Spleen (tissue), 11 donors: ENCODE results near the gene CASP8AP2. TPM values are rescaled to one million over a fixed set of nuclear protein-coding genes. Genes with fewer than 3 reads are reported as not detected.

Experiments used
- DNase-seq: peaks from one replicate; pipeline ENCODE4 v3.0.0-alpha.2; 2020
- H3K27ac ChIP-seq, 8 donors: fragments of 200-600 bp; sonication (generic) in 7 of 8; 1 replicate in 4 of 8; 2 replicates in 4 of 8; pipeline versions ENCODE4 v1.5.0 to v1.8.0; 2016 to 2021; ENCODE audit warnings: inconsistent platforms in 4 of 8, mild to moderate bottlenecking in 4 of 8, moderate library complexity in 1 of 8
- H3K27me3 ChIP-seq, 7 donors: fragments of 200-600 bp; sonication (generic) in 6 of 7; replicated peaks in 1 of 7; 1 replicate in 4 of 7; 2 replicates in 3 of 7; pipeline versions ENCODE4 v1.5.0 to v1.8.0; 2016 to 2021; ENCODE audit warnings: inconsistent platforms in 3 of 7, mild to moderate bottlenecking in 1 of 7
- H3K36me3 ChIP-seq, 6 donors: fragments of 200-600 bp; sonication (generic) in 5 of 6; 1 replicate in 4 of 6; 2 replicates in 2 of 6; pipeline versions ENCODE4 v1.5.0 to v1.8.0; 2016 to 2021; ENCODE audit warnings: inconsistent platforms in 2 of 6
- H3K4me1 ChIP-seq, 6 donors: fragments of 200-600 bp; sonication (generic) in 5 of 6; 1 replicate in 3 of 6; 2 replicates in 3 of 6; pipeline versions ENCODE4 v1.5.0 to v1.8.0; 2016 to 2021; ENCODE audit warnings: inconsistent platforms in 3 of 6
- H3K4me3 ChIP-seq, 8 donors: fragments of 200-600 bp; sonication (generic) in 7 of 8; 1 replicate in 4 of 8; 2 replicates in 4 of 8; pipeline versions ENCODE4 v1.5.0 to v1.8.0; 2016 to 2021; ENCODE audit warnings: inconsistent platforms in 4 of 8, mild to moderate bottlenecking in 4 of 8, moderate library complexity in 2 of 8
- H3K9me3 ChIP-seq, 8 donors: fragments of 200-600 bp; sonication (generic) in 7 of 8; 1 replicate in 4 of 8; 2 replicates in 4 of 8; pipeline versions ENCODE4 v1.5.0 to v1.8.0; 2016 to 2021; ENCODE audit warnings: inconsistent platforms in 4 of 8
- POLR2A ChIP-seq, 3 donors: fragments of 450-650 bp; IDR thresholded peaks; one replicate each; pipeline ENCODE4 v1.5.1; 2017; ENCODE audit warnings: antibody characterized with exemption in 3 of 3, mild to moderate bottlenecking in 1 of 3
- POLR2AphosphoS5 ChIP-seq, 3 donors: sonication (generic); formaldehyde crosslinking; IDR thresholded peaks; one replicate each; pipeline ENCODE4 v1.5.1; 2017; ENCODE audit warnings: antibody characterized with exemption in 3 of 3
- WGBS, 5 donors: extraction: QIAGEN DNeasy Blood & Tissue Kit in 3 of 5; methylation state at CpG; one replicate each; pipeline versions ENCODE4 v1.1.5 to v1.1.7; 2013 to 2018; 5-methylcytosine and 5-hydroxymethylcytosine counted together
- intact Hi-C: fragments of 100-400 bp; cut with DNase I; formaldehyde crosslinking; loops from one replicate; pipeline ENCODE4 v1.15.0; 2023; ENCODE audit warnings: low total_unique reads
- polyA plus RNA-seq, 3 donors: library from polyadenylated mRNA; stranded (reverse); fragments of 200-250 nt; gene quantifications; one replicate each; pipeline ENCODE4 v1.2.1, GENCODE V29; 2013
- total RNA-seq, 7 donors: library from RNA; depleted of rRNA in 3 of 7; stranded (reverse); fragments of >200 nt in 3 of 7; fragmentation: NEBNext Ultra II Directional in 4 of 7; extraction: Animal tissue kit (Norgen Biotek cat#: 25700) in 4 of 7; gene quantifications; one replicate each; pipeline versions ENCODE4 v1.1.0 to v1.2.1, GENCODE V29; 2016 to 2021
- TF ChIP-seq, protein P1 (sequence below), 11 experiments: fragments of 200-600 bp in 7 of 11; fragments of 450-650 bp in 4 of 11; sonication (generic) in 4 of 11; IDR thresholded peaks in 8 of 11; conservative IDR thresholded peaks in 3 of 11; 1 replicate in 7 of 11; 2 replicates in 4 of 11; pipeline versions ENCODE4 v1.4.0 to v1.8.0; 2016 to 2021; ENCODE audit warnings: antibody characterized with exemption in 11 of 11, inconsistent platforms in 4 of 11, mild to moderate bottlenecking in 1 of 11
- donor health status: healthy with polysubstance abuse.
- donor health status: DM: no; HTN: no; CAD: no; lungs with moderate emphysema.
- donor health status: DM: no; HTN: no; CAD: no.
- donor health status: Bipolar disorder and iron deficiency.
- donor health status: healthy.
- donor health status: DM: no; HTN: no; CAD: no.
- donor health status: DM: yes; HTN: yes; CAD: no.

The CASP8AP2 gene
- total and polyA plus RNA-seq, 10 donors = 6.1 to 27.8 (median 18.4) TPM

DNA sequence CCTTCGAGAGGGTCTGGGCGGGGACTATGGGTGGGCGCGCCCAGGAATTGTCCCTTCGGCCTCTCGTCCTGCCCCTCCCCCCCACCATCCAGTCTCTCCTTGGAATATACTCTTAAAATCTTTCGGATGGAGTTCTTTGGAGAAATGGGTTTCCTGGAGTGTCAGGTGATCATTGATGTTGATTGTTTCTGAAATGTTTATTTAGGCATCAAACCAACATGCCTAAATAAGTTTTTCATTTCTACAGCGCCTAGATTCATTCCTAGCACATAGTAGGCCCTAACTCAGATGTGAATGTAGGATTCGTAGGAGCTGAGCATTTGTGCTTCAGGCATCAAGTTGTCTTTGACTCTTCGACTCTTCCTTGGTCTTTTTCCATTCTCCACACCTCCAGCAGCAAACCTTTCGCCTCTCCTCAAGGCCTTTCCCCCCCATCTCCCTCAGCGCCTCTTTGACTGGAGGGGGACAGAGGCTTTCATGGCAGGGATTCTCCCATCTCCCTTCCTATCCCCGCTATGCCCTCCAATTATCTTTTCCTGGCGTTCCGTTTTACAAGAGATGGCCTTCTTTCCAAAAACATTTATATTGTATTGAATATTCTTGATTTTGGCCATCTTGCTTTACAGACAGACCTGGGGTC lies 610 bp downstream of the CASP8AP2 start:
- no peaks in the 10 kb centered on the region for H3K27me3 ChIP-seq
- 9 to 16% (median 14%) methylated on average over 15 of the region's 15 CpGs for WGBS, 5 donors
- H3K36me3 ChIP-seq = peaks cover 0 to 37% (median 12%) of the 10 kb centered on the region in 6 donors
- intact Hi-C loops = no loop called here
- peak overlapping the region; percentile 72 to 94 (median 88) for H3K27ac ChIP-seq
- H3K9me3 ChIP-seq = no peaks in the 10 kb centered on the region
- no peak for TF ChIP-seq POLR2A (IDR thresholded peaks at IDR 0.05)
- TF ChIP-seq, protein P1, sequence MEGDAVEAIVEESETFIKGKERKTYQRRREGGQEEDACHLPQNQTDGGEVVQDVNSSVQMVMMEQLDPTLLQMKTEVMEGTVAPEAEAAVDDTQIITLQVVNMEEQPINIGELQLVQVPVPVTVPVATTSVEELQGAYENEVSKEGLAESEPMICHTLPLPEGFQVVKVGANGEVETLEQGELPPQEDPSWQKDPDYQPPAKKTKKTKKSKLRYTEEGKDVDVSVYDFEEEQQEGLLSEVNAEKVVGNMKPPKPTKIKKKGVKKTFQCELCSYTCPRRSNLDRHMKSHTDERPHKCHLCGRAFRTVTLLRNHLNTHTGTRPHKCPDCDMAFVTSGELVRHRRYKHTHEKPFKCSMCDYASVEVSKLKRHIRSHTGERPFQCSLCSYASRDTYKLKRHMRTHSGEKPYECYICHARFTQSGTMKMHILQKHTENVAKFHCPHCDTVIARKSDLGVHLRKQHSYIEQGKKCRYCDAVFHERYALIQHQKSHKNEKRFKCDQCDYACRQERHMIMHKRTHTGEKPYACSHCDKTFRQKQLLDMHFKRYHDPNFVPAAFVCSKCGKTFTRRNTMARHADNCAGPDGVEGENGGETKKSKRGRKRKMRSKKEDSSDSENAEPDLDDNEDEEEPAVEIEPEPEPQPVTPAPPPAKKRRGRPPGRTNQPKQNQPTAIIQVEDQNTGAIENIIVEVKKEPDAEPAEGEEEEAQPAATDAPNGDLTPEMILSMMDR (IDR thresholded peaks at IDR 0.05 in 8 of 11, conservative IDR thresholded peaks at IDR 0.05 in 3 of 11) = no peak
- no peak for TF ChIP-seq POLR2AphosphoS5 (IDR thresholded peaks at IDR 0.05)
- peak overlapping the region; percentile 78 to 96 (median 94) for H3K4me3 ChIP-seq
- no peak for DNase-seq
- peaks cover 18 to 46% (median 31%) of the 10 kb centered on the region in 6 donors for H3K4me1 ChIP-seq

DNA sequence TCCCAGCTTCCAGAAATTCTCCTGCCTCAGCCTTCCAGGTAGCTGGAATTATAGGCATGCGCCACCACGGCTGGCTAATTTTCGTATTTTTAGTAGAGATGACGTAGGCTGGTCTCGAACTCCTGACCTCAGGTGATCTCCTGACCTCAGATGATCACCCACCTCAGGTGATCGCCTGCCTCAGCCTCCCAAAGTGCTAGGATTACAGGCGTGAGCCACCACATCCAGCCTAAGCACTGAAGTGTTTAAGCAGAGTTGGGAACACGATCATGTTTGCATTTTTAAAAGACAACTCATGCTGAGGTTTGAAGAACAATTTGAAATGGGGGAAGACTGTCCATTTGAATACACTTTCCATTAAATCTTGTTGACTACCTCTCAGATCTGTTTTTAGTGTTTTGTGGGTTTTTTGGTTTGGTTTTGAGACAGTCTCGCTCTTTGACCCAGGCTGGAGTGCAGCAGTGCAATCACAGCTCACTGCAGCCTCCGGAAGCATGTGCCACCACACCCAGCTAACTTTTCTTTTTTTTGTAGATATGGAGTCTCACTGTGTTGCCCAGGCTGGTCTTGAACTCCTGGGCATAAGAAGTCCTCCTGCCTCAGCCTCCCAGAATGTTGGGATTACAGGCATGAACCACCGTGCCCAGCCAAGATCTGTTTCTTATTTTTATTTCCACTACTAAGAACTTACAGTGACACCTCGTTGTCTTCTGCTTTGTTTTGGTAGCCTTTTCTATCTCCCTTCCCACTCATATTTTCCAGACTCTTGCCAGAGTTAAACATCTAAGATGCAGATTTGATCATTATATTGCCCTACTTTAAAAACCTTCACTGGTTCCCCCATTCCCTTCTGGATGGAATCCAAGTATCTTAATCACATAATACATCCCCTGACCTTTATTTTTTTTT lies 5.5 kb downstream of the CASP8AP2 start:
- WGBS, 5 donors = 64 to 76% (median 65%) methylated on average over 12 of the region's 12 CpGs
- intact Hi-C loops = no loop called here
- TF ChIP-seq POLR2A (IDR thresholded peaks at IDR 0.05) (no peak), POLR2AphosphoS5 (IDR thresholded peaks at IDR 0.05) (peak in 1 of 3 donors; percentile 26)
- TF ChIP-seq, protein P1 (IDR thresholded peaks at IDR 0.05 in 8 of 11, conservative IDR thresholded peaks at IDR 0.05 in 3 of 11) = no peak
- Histone ChIP-seq H3K9me3 (no peaks in the 10 kb centered on the region), H3K36me3 (peaks cover 0 to 79% (median 12%) of the 10 kb centered on the region in 6 donors), H3K4me1 (peaks cover 20 to 52% (median 34%) of the 10 kb centered on the region in 6 donors), H3K27me3 (no peaks in the 10 kb centered on the region), H3K27ac (peak overlapping the region in 7 of 8 donors; percentile 11 to 74 (median 42)), H3K4me3 (peak overlapping the region in 1 of 8 donors; percentile 16)
- no peak for DNase-seq

DNA sequence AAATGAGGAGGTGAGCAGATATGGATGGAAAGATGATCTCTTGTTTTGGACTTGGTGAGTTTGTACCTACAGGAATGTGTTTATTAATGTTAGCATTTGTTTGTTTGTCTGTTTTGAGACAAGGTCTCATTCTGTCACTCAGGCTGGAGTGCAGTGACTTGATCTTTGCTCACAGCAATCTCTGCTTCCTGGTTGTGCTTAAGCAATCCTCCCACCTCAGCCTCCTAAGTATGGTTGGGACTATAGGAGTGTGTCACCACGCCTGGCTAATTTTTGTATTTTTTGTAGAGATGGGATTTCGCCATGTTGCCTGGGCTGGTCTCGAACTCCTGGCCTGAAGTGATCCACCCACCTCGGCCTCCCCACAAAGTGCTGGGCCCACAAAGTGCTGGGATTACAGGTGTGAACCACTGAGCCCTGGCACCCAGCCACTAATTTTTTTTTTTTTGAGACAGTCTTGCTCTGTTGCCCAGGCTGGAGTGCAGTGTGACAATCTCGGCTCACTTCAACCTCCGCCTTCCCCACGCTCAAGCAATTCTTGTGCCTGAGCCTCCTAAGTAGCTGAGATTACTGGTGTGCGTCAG lies 7.1 kb downstream of the CASP8AP2 start:
- WGBS, 5 donors = 83 to 90% (median 85%) methylated on average over 8 of the region's 8 CpGs
- TF ChIP-seq POLR2AphosphoS5 (IDR thresholded peaks at IDR 0.05) (no peak), POLR2A (IDR thresholded peaks at IDR 0.05) (no peak)
- TF ChIP-seq, protein P1 (IDR thresholded peaks at IDR 0.05 in 8 of 11, conservative IDR thresholded peaks at IDR 0.05 in 3 of 11) = no peak
- peaks cover 9 to 52% (median 31%) of the 10 kb centered on the region in 6 donors for H3K4me1 ChIP-seq
- H3K9me3 ChIP-seq = no peaks in the 10 kb centered on the region
- no peak overlapping the region for H3K4me3 ChIP-seq
- H3K27me3 ChIP-seq = no peaks in the 10 kb centered on the region
- H3K27ac ChIP-seq = no peak overlapping the region
- intact Hi-C loops = no loop called here
- DNase-seq = no peak
- H3K36me3 ChIP-seq = peaks cover 0 to 76% (median 12%) of the 10 kb centered on the region in 6 donors
